ENCODE measurements around the gene ANKRD22. TPM values are rescaled to one million over a fixed set of nuclear protein-coding genes. Genes with fewer than 3 reads are reported as not detected.

ANKRD22 gene
- total and polyA plus RNA-seq, 7 donors: 2.4 to 26.9 (median 9.7) TPM; not detected in 4

DNA sequence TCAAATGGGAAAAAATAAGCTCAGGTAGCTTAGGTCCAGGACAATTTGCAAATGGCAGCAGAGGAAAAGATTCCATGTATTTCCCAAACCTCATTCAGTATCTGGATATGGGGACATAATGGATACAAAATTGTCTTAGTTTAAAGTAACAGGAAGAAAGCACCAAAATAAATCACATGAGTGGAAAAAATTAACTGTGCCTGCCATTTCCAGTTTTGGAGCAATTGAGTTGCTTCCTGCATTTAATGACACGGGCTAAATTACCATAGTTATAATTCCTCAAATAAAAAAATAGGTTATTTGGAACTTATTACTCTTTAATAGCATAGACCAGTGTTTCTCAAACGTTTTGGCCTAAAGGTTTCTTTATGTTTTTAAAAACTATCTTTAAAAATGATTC is 22.1 kb upstream of the ANKRD22 start:
- no peak for DNase-seq
- TF ChIP-seq POLR2A (IDR thresholded peaks at IDR 0.05): no peak
- TF ChIP-seq EP300 (IDR thresholded peaks at IDR 0.05): no peak
- TF ChIP-seq, protein P1, sequence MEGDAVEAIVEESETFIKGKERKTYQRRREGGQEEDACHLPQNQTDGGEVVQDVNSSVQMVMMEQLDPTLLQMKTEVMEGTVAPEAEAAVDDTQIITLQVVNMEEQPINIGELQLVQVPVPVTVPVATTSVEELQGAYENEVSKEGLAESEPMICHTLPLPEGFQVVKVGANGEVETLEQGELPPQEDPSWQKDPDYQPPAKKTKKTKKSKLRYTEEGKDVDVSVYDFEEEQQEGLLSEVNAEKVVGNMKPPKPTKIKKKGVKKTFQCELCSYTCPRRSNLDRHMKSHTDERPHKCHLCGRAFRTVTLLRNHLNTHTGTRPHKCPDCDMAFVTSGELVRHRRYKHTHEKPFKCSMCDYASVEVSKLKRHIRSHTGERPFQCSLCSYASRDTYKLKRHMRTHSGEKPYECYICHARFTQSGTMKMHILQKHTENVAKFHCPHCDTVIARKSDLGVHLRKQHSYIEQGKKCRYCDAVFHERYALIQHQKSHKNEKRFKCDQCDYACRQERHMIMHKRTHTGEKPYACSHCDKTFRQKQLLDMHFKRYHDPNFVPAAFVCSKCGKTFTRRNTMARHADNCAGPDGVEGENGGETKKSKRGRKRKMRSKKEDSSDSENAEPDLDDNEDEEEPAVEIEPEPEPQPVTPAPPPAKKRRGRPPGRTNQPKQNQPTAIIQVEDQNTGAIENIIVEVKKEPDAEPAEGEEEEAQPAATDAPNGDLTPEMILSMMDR (IDR thresholded peaks at IDR 0.05): no peak
- no peak for TF ChIP-seq POLR2AphosphoS5 (IDR thresholded peaks at IDR 0.05)
- no peaks in the 10 kb centered on the region for H3K27me3 ChIP-seq
- H3K36me3 ChIP-seq: no peaks in the 10 kb centered on the region
- 61 to 66% methylated on average over 2 of the region's 2 CpGs for WGBS, 2 donors
- H3K27ac ChIP-seq: no peak overlapping the region
- no peaks in the 10 kb centered on the region for H3K4me1 ChIP-seq
- intact Hi-C loops (cut with DNase I): no loop called here
- no peaks in the 10 kb centered on the region for H3K9me3 ChIP-seq
- H3K4me3 ChIP-seq: no peak overlapping the region

DNA sequence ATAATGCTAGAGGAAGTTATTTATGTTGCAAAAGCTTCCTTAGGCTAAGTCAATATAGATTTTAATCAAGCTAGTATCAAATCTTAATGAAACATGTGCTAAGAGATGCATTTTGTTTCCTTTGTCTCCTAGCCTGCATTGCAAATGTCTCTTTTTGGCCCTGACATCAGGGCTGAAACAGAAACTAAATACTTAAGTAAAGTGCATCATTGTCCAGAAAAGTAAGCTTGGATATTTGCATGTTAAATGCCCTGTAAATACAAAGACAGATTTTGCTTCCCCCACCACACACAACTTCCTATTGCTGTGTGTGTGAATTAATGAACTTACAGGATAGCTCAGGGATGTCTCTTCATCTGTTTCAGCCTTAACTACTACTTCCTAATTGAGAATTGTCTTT is 18.4 kb upstream of the ANKRD22 start:
- intact Hi-C loops (cut with DNase I): no loop called here

GRCh38 chr10:88866454-88866853 is 14.8 kb upstream of the ANKRD22 start:
- Histone ChIP-seq H3K36me3 (no peaks in the 10 kb centered on the region), H3K27ac (no peak overlapping the region), H3K4me1 (no peaks in the 10 kb centered on the region), H3K9me3 (no peaks in the 10 kb centered on the region), H3K27me3 (no peaks in the 10 kb centered on the region), H3K4me3 (no peak overlapping the region)
- 96 to 97% methylated on average over 2 of the region's 2 CpGs for WGBS, 2 donors
- TF ChIP-seq POLR2AphosphoS5 (IDR thresholded peaks at IDR 0.05) (no peak), POLR2A (IDR thresholded peaks at IDR 0.05) (no peak), EP300 (IDR thresholded peaks at IDR 0.05) (no peak)
- TF ChIP-seq, protein P1 (IDR thresholded peaks at IDR 0.05): no peak
- intact Hi-C loops (cut with DNase I): no loop called here
- no peak for DNase-seq

More for the DNA sequence above, 18.4 kb upstream of the ANKRD22 start:
- no peaks in the 10 kb centered on the region for H3K4me1 ChIP-seq
- no peak for DNase-seq
- H3K4me3 ChIP-seq: no peak overlapping the region
- no peak for TF ChIP-seq POLR2A (IDR thresholded peaks at IDR 0.05)
- no peak for TF ChIP-seq POLR2AphosphoS5 (IDR thresholded peaks at IDR 0.05)
- TF ChIP-seq, protein P1 (IDR thresholded peaks at IDR 0.05): no peak
- TF ChIP-seq EP300 (IDR thresholded peaks at IDR 0.05): no peak
- no peaks in the 10 kb centered on the region for H3K9me3 ChIP-seq
- H3K27ac ChIP-seq: no peak overlapping the region
- H3K27me3 ChIP-seq: no peaks in the 10 kb centered on the region
- H3K36me3 ChIP-seq: no peaks in the 10 kb centered on the region

DNA sequence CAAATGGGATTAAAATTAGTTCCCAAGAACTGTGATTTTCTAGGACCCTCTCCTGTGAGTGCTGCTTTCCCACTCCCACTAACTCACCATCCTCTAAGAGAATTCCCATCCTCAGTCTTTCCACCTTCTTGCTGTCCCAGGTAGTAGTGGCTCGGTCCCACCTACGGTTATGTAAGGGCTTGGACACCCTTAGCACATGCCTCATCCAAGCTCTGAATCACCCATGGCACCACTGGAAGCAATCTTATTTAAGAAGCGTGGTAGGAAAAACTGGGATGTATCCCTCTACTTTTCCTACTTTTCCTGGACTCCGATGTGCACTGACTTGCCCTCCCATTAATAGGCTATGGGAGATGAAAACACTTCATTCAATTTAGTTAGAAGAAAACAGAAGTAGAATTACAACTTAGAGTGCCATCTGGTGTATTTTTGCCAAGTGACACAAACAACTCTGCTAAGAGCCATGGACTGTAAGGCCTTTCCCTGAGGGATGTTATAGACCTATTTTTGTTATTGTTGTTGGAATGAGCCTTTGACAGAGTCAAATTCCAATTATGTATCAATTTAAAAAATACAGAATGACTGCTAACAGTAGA is 13.7 kb upstream of the ANKRD22 start:
- no peak for TF ChIP-seq EP300 (IDR thresholded peaks at IDR 0.05)
- TF ChIP-seq POLR2AphosphoS5 (IDR thresholded peaks at IDR 0.05): no peak
- TF ChIP-seq, protein P1 (IDR thresholded peaks at IDR 0.05): peak in 1 of 4 experiments; percentile 19
- no peak for TF ChIP-seq POLR2A (IDR thresholded peaks at IDR 0.05)
- 82 to 92% methylated on average over 4 of the region's 4 CpGs for WGBS, 2 donors
- intact Hi-C loops (cut with DNase I): no loop called here
- Histone ChIP-seq H3K36me3 (no peaks in the 10 kb centered on the region), H3K27me3 (no peaks in the 10 kb centered on the region), H3K4me1 (no peaks in the 10 kb centered on the region), H3K27ac (no peak overlapping the region), H3K9me3 (no peaks in the 10 kb centered on the region), H3K4me3 (no peak overlapping the region)
- DNase-seq: no peak

DNA sequence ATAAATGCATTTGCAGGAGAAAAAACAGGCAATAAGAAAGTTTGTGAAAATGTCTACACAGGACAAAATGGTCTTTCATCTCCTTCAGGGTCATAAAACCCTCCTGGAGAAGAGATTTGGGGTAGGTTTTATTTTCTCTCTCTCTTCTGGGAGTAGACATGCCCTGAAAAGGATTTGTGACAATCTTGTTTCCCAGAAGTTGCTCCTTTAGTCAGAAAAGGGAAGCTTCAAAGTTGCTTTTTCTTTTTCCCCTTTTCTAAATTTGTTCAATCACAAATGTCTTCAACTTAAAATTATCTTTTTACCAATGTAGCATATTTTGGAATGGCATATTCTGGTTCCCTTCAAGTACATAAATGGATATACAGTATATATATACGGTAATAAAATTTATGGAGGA is 9.4 kb upstream of the ANKRD22 start:
- Histone ChIP-seq H3K4me1 (peaks cover 0 to 10% (median 0%) of the 10 kb centered on the region in 4 donors), H3K27me3 (no peaks in the 10 kb centered on the region), H3K27ac (no peak overlapping the region), H3K4me3 (no peak overlapping the region), H3K36me3 (no peaks in the 10 kb centered on the region), H3K9me3 (no peaks in the 10 kb centered on the region)
- DNase-seq: no peak
- TF ChIP-seq POLR2AphosphoS5 (IDR thresholded peaks at IDR 0.05): no peak
- TF ChIP-seq, protein P1 (IDR thresholded peaks at IDR 0.05): no peak
- TF ChIP-seq EP300 (IDR thresholded peaks at IDR 0.05): no peak
- no peak for TF ChIP-seq POLR2A (IDR thresholded peaks at IDR 0.05)
- intact Hi-C loops (cut with DNase I): no loop called here
- WGBS, 2 donors: 35 to 73% methylated on average over 1 of the region's 1 CpG

Data from sigmoid colon (tissue), 7 donors.